HCT116 (cell line): ENCODE results near the gene CHD2. TPM values are rescaled to one million over a fixed set of nuclear protein-coding genes. Genes with fewer than 3 reads are reported as not detected.

Experiments used
- ATAC-seq: fragments of 200-7000 bp; cut with Tn5 transposase; 2 replicates; pipeline ENCODE4 v1.9.1; 2020; ENCODE audit warnings: mild to moderate bottlenecking, moderate library complexity
- BruUV-seq: library from RNA; stranded (reverse); fragments of 400-500 nt; replicated peaks from 2 replicates; lab custom pipeline; 2021; lab: Mats Ljungman, UMichigan
- CTCF ChIA-PET: fragments of 300-600 bp; sonication (Branson Sonifier 250); formaldehyde crosslinking; loops from one replicate; lab custom pipeline; 2021; ENCODE audit warnings: antibody characterized with exemption; lab: Charles Lee
- POLR2A ChIA-PET: fragments of 300-600, 350-600 bp; sonication (Branson Sonifier 250); formaldehyde crosslinking; loops from one replicate; lab custom pipeline; 2021; ENCODE audit warnings: antibody characterized with exemption; lab: Charles Lee
- RAD21 ChIA-PET, 2 experiments: fragments of 300-600 bp; sonication (Branson Sonifier 250); formaldehyde crosslinking; loops; one replicate each; lab custom pipeline; 2023; ENCODE audit warnings: low total read pairs in 2 of 2; ENCODE audit not compliant: uncharacterized antibody in 2 of 2, unreplicated experiment in 2 of 2, low non-redundant PET in 1 of 2; lab: Charles Lee
- DNase-seq: peaks from one replicate; pipeline ENCODE4 v3.0.0-alpha.2; 2010; ENCODE audit warnings: low read depth, low spot score
- H2AFZ ChIP-seq: fragments of 200-600 bp; shearing (Covaris generic), sonication (generic); 2 replicates; pipeline ENCODE4 v1.6.1; 2017; ENCODE audit warnings: low read depth, mixed run types, mixed read lengths, antibody characterized with exemption, low read length; ENCODE audit not compliant: poor library complexity, severe bottlenecking
- H3K27ac ChIP-seq: 2 replicates; pipeline ENCODE4 v1.5.1; 2012; ENCODE audit warnings: low read depth, low read length
- H3K27me3 ChIP-seq: fragments of 200-600 bp; sonication (generic); 2 replicates; pipeline ENCODE4 v1.6.1; 2016; ENCODE audit warnings: mixed run types, low read length, mixed read lengths; ENCODE audit not compliant: insufficient read depth
- H3K36me3 ChIP-seq, 2 experiments: fragments of 200-500 bp in 1 of 2; fragments of 200-600 bp in 1 of 2; sonication (Bioruptor generic) in 1 of 2; sonication (generic) in 1 of 2; 2 replicates each; pipeline versions ENCODE4 v1.5.1 to v1.6.1; 2014 to 2016; ENCODE audit warnings: low read length in 2 of 2, inconsistent platforms in 1 of 2, mixed read lengths in 1 of 2, mixed run types in 1 of 2; ENCODE audit not compliant: insufficient read depth in 2 of 2, control insufficient read depth in 1 of 2
- H3K4me1 ChIP-seq, 2 experiments: fragments of 200-600 bp in 1 of 2; sonication (generic) in 1 of 2; 2 replicates each; pipeline versions ENCODE4 v1.5.1 to v1.6.1; 2012 to 2017; ENCODE audit warnings: low read length in 2 of 2, inconsistent platforms in 1 of 2, mild to moderate bottlenecking in 1 of 2, mixed read lengths in 1 of 2, mixed run types in 1 of 2, moderate library complexity in 1 of 2; ENCODE audit not compliant: insufficient read depth in 2 of 2, control insufficient read depth in 1 of 2
- H3K4me2 ChIP-seq: fragments of 200-600 bp; sonication (generic); 2 replicates; pipeline ENCODE4 v1.6.1; 2017; ENCODE audit warnings: mixed run types, low read length, mixed read lengths
- H3K4me3 ChIP-seq, 2 experiments: fragments of 200-600 bp in 1 of 2; sonication (generic) in 1 of 2; replicated peaks in 1 of 2; 2 replicates each; pipeline ENCODE4 v1.5.1; 2011 to 2016; ENCODE audit warnings: low read length in 2 of 2, control low read depth in 1 of 2, low read depth in 1 of 2, mild to moderate bottlenecking in 1 of 2, mixed read lengths in 1 of 2, mixed run types in 1 of 2
- H3K79me2 ChIP-seq: fragments of 200-600 bp; sonication (generic); 2 replicates; pipeline ENCODE4 v1.6.1; 2017; ENCODE audit warnings: mild to moderate bottlenecking, mixed run types, low read length, moderate library complexity, mixed read lengths; ENCODE audit not compliant: insufficient read depth
- H3K9ac ChIP-seq: fragments of 200-600 bp; sonication (generic); 2 replicates; pipeline ENCODE4 v1.6.1; 2016; ENCODE audit warnings: low read length, mixed read lengths
- H3K9me2 ChIP-seq: fragments of 200-600 bp; sonication (generic), shearing (Covaris generic); 2 replicates; pipeline ENCODE4 v1.6.1; 2017; ENCODE audit warnings: mixed run types, mild to moderate bottlenecking, moderate library complexity; ENCODE audit not compliant: insufficient read depth
- H3K9me3 ChIP-seq, 2 experiments: fragments of 200-500 bp in 1 of 2; fragments of 200-600 bp in 1 of 2; sonication (Bioruptor generic) in 1 of 2; sonication (generic) in 1 of 2; 2 replicates each; pipeline ENCODE4 v1.6.1; 2014 to 2017; ENCODE audit warnings: low read length in 2 of 2, mixed read lengths in 2 of 2, inconsistent platforms in 1 of 2, low read depth in 1 of 2, mild to moderate bottlenecking in 1 of 2, mixed run types in 1 of 2, moderate library complexity in 1 of 2; ENCODE audit not compliant: control insufficient read depth in 1 of 2, insufficient read depth in 1 of 2
- H4K20me1 ChIP-seq: fragments of 200-600 bp; sonication (generic), shearing (Covaris generic); 2 replicates; pipeline ENCODE4 v1.6.1; 2017; ENCODE audit warnings: mixed run types, mild to moderate bottlenecking, moderate library complexity; ENCODE audit not compliant: insufficient read depth
- SIN3A ChIP-seq: IDR thresholded peaks from 2 replicates; pipeline ENCODE4 v1.6.1; 2012; ENCODE audit warnings: low read depth
- YY1 ChIP-seq: IDR thresholded peaks from 2 replicates; pipeline ENCODE4 v1.6.1; 2011; ENCODE audit warnings: low read length, low read depth, moderate library complexity, mild to moderate bottlenecking; ENCODE audit not compliant: insufficient replicate concordance; ENCODE audit errors: extremely low read depth
- ZFX ChIP-seq: fragments of 450-650 bp; IDR thresholded peaks from 2 replicates; pipeline ENCODE4 v1.6.1; 2017
- intact Hi-C: fragments of 100-400 bp; cut with micrococcal nuclease; formaldehyde crosslinking; loops from 2 replicates; pipeline ENCODE4 v1.10.0; 2022
- total RNA-seq: library from RNA; stranded (reverse); gene quantifications from one replicate; pipeline ENCODE4 v1.2.1, GENCODE V29; 2021; ENCODE audit not compliant: unreplicated experiment
- TF ChIP-seq, protein P1 (sequence below): IDR thresholded peaks from 2 replicates; pipeline ENCODE4 v1.6.1; 2012
- TF ChIP-seq, protein P2 (sequence below): IDR thresholded peaks from 2 replicates; pipeline ENCODE4 v1.6.1; 2012; ENCODE audit warnings: low read depth

The CHD2 gene
- total RNA-seq, 1 experiment from 2014 or later = 116 TPM

DNA sequence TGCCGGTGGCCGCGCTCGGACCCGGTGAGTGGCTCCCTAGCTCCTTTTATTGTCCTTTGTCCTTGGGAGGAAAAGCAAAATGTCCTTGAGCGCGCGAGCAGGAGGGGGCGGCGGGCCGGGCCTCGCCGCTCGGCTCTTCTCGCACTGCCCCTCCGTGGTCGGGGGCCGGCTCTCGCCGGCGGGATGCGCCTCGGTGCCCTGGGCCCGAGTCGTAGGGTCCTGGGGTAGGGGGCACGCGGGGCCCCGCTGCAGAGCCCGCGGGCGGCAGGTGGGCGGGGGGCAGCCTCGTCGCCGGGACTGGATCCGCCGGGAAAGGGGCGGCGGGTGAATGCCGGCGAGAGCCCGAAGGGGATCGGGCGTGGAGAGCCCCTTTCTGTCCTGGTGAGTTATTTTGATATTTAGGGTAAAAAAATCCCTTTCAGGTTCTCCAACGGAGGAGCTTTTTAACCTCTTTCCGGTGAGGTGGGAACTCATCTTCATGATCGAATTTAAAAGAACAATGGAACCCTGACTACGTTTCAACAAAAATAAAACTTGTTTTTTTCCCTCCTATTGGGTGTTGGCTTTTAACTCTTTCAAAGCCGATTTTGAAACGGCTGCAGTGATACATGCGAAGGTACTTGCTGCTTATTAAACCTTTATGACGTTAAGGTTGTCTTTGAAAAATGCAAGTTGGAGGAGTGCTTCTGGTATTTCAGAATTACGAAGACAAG, 16.8 kb upstream of the CHD2 start:
- peaks cover 4% of the 10 kb centered on the region; the same call in 1 of the 2 replicates for H4K20me1 ChIP-seq
- ATAC-seq = no peak

More for the DNA sequence above, 16.8 kb upstream of the CHD2 start:
- H3K4me1 ChIP-seq = peaks cover 15 to 26% of the 10 kb centered on the region in 2 experiments; a peak in 3 of 4 replicates
- no peak for DNase-seq
- peak overlapping the region; percentile 84 for H3K4me2 ChIP-seq
- H3K9ac ChIP-seq = peak overlapping the region; percentile 96
- H3K9me3 ChIP-seq = no peaks in the 10 kb centered on the region
- no TSS peak for BruUV-seq
- H3K36me3 ChIP-seq = peaks cover 27 to 34% of the 10 kb centered on the region in 2 experiments
- no peaks in the 10 kb centered on the region for H3K27me3 ChIP-seq
- ChIA-PET POLR2A (interaction anchor here (1.2 to 3.8 kb wide), 9 partner anchors 9 to 71 kb away, joined by 4 to 93 read pairs (median 10); partner anchors contain the start of gene CHD2), RAD21 (interaction anchor here (1.2 kb wide), 2 partner anchors 51 to 82 kb away, joined by 3 read pairs; no protein-coding TSS in a partner anchor), CTCF (interaction anchor here (1.1 to 2.3 kb wide), 2 partner anchors 12 to 17 kb away, joined by 6 to 17 read pairs; partner anchors contain the start of gene CHD2)
- H3K4me3 ChIP-seq = peak overlapping the region; percentile 85 to 95
- peaks cover 54% of the 10 kb centered on the region for H3K79me2 ChIP-seq
- H2AFZ ChIP-seq = no peak overlapping the region
- TF ChIP-seq, protein P1, sequence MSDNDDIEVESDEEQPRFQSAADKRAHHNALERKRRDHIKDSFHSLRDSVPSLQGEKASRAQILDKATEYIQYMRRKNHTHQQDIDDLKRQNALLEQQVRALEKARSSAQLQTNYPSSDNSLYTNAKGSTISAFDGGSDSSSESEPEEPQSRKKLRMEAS = no peak
- 0 out of 2 replicates have a peak, but pooled peaks have one; percentile 1 for TF ChIP-seq SIN3A
- TF ChIP-seq YY1 = no peak
- TF ChIP-seq, protein P2, sequence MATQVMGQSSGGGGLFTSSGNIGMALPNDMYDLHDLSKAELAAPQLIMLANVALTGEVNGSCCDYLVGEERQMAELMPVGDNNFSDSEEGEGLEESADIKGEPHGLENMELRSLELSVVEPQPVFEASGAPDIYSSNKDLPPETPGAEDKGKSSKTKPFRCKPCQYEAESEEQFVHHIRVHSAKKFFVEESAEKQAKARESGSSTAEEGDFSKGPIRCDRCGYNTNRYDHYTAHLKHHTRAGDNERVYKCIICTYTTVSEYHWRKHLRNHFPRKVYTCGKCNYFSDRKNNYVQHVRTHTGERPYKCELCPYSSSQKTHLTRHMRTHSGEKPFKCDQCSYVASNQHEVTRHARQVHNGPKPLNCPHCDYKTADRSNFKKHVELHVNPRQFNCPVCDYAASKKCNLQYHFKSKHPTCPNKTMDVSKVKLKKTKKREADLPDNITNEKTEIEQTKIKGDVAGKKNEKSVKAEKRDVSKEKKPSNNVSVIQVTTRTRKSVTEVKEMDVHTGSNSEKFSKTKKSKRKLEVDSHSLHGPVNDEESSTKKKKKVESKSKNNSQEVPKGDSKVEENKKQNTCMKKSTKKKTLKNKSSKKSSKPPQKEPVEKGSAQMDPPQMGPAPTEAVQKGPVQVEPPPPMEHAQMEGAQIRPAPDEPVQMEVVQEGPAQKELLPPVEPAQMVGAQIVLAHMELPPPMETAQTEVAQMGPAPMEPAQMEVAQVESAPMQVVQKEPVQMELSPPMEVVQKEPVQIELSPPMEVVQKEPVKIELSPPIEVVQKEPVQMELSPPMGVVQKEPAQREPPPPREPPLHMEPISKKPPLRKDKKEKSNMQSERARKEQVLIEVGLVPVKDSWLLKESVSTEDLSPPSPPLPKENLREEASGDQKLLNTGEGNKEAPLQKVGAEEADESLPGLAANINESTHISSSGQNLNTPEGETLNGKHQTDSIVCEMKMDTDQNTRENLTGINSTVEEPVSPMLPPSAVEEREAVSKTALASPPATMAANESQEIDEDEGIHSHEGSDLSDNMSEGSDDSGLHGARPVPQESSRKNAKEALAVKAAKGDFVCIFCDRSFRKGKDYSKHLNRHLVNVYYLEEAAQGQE = no peak
- peak; percentile 81; the same call in 1 of the 2 replicates for TF ChIP-seq ZFX
- TF ChIP-seq, all 23 proteins: peak for 2
- H3K27ac ChIP-seq = peak overlapping the region; percentile 96
- no peaks in the 10 kb centered on the region for H3K9me2 ChIP-seq
- intact Hi-C loops = loop anchor here (2.0 to 5.0 kb wide), 2 partner anchors 61 to 75 kb away; no protein-coding TSS in a partner anchor
